Glutamatergic neuron (in vitro differentiated cells): ENCODE results near the gene RNASEL. TPM values are rescaled to one million over a fixed set of nuclear protein-coding genes. Genes with fewer than 3 reads are reported as not detected.
A peak's percentile ranks its signal among the peaks of the same experiment; 100 is the strongest.

Source experiments
- DNase-seq: peaks from one replicate; pipeline ENCODE4 v3.0.0; 2022
- H3K27ac Mint-ChIP-seq: one replicate; pipeline ENCODE4 v1.8.0; 2020; ENCODE audit warnings: mild to moderate bottlenecking, mixed read lengths, inconsistent platforms; ENCODE audit not compliant: unreplicated experiment
- H3K27me3 Mint-ChIP-seq: one replicate; pipeline ENCODE4 v1.8.0; 2020; ENCODE audit warnings: mild to moderate bottlenecking, moderate library complexity, mixed read lengths, inconsistent platforms; ENCODE audit not compliant: unreplicated experiment
- H3K36me3 Mint-ChIP-seq: one replicate; pipeline ENCODE4 v1.8.0; 2020; ENCODE audit warnings: mild to moderate bottlenecking, mixed read lengths, inconsistent platforms; ENCODE audit not compliant: unreplicated experiment
- H3K4me1 Mint-ChIP-seq: one replicate; pipeline ENCODE4 v1.8.0; 2020; ENCODE audit warnings: mild to moderate bottlenecking, low read depth, mixed read lengths, inconsistent platforms; ENCODE audit not compliant: unreplicated experiment
- H3K4me3 Mint-ChIP-seq: one replicate; pipeline ENCODE4 v1.8.0; 2020; ENCODE audit warnings: mild to moderate bottlenecking, mixed read lengths, inconsistent platforms; ENCODE audit not compliant: unreplicated experiment
- H3K9me3 Mint-ChIP-seq: one replicate; pipeline ENCODE4 v1.8.0; 2020; ENCODE audit warnings: mild to moderate bottlenecking, moderate library complexity, mixed read lengths, inconsistent platforms; ENCODE audit not compliant: unreplicated experiment
- total RNA-seq: library from RNA; stranded (reverse); fragmentation: NEBNext Ultra II Directional; extraction: Animal tissue kit (Norgen Biotek cat#: 25700); gene quantifications from one replicate; pipeline ENCODE4 v1.2.1, GENCODE V29; 2021; ENCODE audit not compliant: unreplicated experiment
- TF ChIP-seq, protein P1 (sequence below): fragments of 200-600 bp; sonication (generic); IDR thresholded peaks from one replicate; pipeline ENCODE4 v1.5.0; 2021; ENCODE audit not compliant: partially characterized antibody, unreplicated experiment

RNASEL gene
- total RNA-seq, 1 donor from 2014 or later, result 1.3 TPM

DNA sequence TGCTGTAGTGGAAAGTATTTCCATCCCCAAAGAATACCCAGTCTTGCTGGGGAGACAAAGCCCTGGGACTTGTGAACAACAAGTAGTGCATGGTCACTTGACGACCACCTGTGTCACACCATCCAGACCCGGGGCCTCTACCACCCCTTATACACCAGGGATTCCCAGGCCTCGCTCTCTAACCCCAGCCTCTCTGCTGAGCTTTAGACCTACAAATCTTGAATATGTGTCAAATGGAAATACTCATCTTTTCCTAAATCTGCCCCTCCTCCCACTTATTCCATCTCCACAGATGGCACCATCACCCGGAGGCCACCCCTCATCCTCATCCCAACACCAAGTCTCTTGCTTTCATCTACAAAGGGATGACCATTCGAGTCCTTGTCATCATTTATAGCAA is 875 bp upstream of the RNASEL start:
- H3K27me3 Mint-ChIP-seq, result peaks cover 4% of the 10 kb centered on the region
- no peaks in the 10 kb centered on the region for H3K9me3 Mint-ChIP-seq
- H3K4me1 Mint-ChIP-seq, result peaks cover 5% of the 10 kb centered on the region
- peak overlapping the region; percentile 3 for H3K4me3 Mint-ChIP-seq
- no peak overlapping the region for H3K27ac Mint-ChIP-seq
- DNase-seq, result no peak
- H3K36me3 Mint-ChIP-seq, result no peaks in the 10 kb centered on the region
- TF ChIP-seq, protein P1, sequence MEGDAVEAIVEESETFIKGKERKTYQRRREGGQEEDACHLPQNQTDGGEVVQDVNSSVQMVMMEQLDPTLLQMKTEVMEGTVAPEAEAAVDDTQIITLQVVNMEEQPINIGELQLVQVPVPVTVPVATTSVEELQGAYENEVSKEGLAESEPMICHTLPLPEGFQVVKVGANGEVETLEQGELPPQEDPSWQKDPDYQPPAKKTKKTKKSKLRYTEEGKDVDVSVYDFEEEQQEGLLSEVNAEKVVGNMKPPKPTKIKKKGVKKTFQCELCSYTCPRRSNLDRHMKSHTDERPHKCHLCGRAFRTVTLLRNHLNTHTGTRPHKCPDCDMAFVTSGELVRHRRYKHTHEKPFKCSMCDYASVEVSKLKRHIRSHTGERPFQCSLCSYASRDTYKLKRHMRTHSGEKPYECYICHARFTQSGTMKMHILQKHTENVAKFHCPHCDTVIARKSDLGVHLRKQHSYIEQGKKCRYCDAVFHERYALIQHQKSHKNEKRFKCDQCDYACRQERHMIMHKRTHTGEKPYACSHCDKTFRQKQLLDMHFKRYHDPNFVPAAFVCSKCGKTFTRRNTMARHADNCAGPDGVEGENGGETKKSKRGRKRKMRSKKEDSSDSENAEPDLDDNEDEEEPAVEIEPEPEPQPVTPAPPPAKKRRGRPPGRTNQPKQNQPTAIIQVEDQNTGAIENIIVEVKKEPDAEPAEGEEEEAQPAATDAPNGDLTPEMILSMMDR, result no peak

DNA sequence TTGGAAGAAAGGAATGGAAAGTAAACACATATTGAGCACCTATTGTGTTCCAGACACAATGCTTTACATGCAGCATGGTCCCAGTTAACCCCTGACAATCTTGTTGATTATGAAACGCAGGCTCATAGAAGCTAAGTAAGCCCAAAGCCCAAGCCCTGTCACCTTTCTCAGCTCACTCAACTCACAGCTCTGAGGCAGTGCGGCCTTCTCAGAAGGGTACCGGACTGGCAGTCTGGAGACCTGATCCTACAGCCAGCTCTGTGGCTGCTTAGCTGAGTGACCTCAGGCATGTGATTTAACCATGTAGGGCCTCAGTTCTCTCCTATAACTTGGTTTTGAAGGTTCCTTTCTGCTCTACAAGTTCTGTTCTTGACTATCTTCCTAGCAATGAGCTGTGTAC is 464 bp upstream of the RNASEL start:
- TF ChIP-seq, protein P1, result no peak
- peak overlapping the region; percentile 86 for H3K4me3 Mint-ChIP-seq
- H3K9me3 Mint-ChIP-seq, result no peaks in the 10 kb centered on the region
- no peak for DNase-seq
- peaks cover 4% of the 10 kb centered on the region for H3K27me3 Mint-ChIP-seq
- H3K27ac Mint-ChIP-seq, result no peak overlapping the region
- no peaks in the 10 kb centered on the region for H3K36me3 Mint-ChIP-seq
- H3K4me1 Mint-ChIP-seq, result peaks cover 4% of the 10 kb centered on the region

DNA sequence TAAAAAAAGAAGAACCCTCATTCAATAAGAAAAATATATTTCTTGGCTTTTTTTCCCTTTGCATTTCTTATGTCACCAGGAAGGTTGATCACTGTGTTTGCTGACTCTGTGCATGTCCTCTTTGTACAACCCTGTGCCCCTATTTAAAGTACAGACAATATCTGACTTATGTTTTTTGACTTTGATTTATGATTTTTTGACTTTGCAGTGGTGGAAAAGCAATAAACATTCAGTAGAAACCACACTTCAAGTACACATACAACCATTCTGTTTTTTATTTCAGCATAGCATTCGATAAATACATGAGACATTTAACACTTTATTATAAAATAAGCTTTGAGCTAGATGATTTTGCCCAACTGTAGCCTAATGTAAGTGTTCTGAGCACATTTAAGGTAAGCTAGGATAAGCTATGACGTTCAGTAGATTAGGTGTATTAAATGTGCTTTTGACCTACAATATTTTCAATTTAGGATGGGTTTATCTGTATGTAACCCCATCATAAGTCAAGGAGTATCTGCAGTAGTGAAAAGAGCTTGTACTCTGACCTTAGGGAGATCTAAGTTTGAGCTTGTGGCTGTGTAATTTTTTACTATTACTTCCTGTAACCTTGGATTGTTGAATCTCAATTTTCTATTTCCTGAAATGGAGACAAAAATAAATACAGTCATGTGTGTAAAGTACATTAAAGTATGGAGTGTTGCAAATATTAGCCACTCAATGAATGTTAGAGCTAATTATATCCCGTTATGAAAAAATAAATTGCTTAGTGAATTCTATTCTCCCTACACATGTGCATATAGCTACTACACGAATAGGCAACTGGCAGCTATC is 1.2 kb downstream of the RNASEL start:
- Mint-ChIP-seq H3K36me3 (no peaks in the 10 kb centered on the region), H3K4me3 (no peak overlapping the region), H3K27me3 (peaks cover 4% of the 10 kb centered on the region), H3K9me3 (no peaks in the 10 kb centered on the region), H3K4me1 (peaks cover 4% of the 10 kb centered on the region), H3K27ac (no peak overlapping the region)
- TF ChIP-seq, protein P1, result no peak
- no peak for DNase-seq

DNA sequence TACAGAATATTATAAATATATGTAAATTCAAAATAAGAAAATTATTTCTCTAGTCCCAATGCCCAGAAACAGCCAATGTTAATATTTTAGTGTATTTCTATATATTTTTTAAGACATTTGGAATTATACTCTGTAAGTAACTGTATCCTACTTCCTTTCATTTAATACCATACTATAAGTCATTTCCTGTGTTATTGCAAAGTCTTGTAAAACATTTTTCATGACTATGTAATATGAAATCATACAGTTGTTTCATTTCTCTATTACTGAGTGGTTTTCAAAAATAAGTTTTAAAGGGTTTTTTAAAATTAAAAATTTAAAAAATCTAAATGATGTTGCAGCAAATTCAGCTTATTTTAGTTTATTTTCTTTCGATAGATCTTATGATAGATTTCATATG is 2.0 kb downstream of the RNASEL start:
- H3K36me3 Mint-ChIP-seq, result no peaks in the 10 kb centered on the region
- no peaks in the 10 kb centered on the region for H3K9me3 Mint-ChIP-seq
- H3K4me3 Mint-ChIP-seq, result no peak overlapping the region
- peaks cover 4% of the 10 kb centered on the region for H3K27me3 Mint-ChIP-seq
- H3K27ac Mint-ChIP-seq, result no peak overlapping the region
- TF ChIP-seq, protein P1, result no peak
- peaks cover 4% of the 10 kb centered on the region for H3K4me1 Mint-ChIP-seq
- DNase-seq, result no peak

DNA sequence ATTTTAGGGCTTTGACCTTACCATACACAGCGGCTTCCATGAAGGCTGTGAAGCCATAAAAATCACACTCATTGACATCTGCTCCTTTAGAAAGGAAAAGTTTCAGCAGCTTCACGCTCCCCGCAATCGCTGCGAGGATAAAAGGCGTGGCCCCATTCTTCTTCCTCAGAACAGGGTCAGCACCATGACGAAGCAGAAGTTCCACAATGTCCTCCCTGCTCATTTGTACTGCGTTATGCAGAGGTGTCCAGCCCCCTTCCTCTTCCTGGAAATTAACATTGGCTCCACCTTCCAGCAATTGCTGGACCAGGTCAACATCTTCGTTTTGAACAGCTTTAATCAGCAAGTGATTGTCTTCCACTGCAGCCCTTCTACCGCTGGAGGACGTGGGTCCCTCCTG is 2.7 kb downstream of the RNASEL start:
- DNase-seq, result no peak
- no peak overlapping the region for H3K4me3 Mint-ChIP-seq

More for the DNA sequence above, 2.7 kb downstream of the RNASEL start:
- Mint-ChIP-seq H3K4me1 (peaks cover 4% of the 10 kb centered on the region), H3K9me3 (no peaks in the 10 kb centered on the region), H3K27me3 (no peaks in the 10 kb centered on the region), H3K27ac (no peak overlapping the region), H3K36me3 (no peaks in the 10 kb centered on the region)
- TF ChIP-seq, protein P1, result no peak
